HG03097 (cell line): ENCODE measurements around the gene RNF133.

ENCODE experiments used
- ATAC-seq: cut with Tn5 transposase; IDR thresholded peaks from one replicate; pipeline ENCODE4 v1.9.1; 2021; ENCODE audit not compliant: unreplicated experiment, low FRiP score

RNF133 gene, protein sequence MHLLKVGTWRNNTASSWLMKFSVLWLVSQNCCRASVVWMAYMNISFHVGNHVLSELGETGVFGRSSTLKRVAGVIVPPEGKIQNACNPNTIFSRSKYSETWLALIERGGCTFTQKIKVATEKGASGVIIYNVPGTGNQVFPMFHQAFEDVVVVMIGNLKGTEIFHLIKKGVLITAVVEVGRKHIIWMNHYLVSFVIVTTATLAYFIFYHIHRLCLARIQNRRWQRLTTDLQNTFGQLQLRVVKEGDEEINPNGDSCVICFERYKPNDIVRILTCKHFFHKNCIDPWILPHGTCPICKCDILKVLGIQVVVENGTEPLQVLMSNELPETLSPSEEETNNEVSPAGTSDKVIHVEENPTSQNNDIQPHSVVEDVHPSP

DNA sequence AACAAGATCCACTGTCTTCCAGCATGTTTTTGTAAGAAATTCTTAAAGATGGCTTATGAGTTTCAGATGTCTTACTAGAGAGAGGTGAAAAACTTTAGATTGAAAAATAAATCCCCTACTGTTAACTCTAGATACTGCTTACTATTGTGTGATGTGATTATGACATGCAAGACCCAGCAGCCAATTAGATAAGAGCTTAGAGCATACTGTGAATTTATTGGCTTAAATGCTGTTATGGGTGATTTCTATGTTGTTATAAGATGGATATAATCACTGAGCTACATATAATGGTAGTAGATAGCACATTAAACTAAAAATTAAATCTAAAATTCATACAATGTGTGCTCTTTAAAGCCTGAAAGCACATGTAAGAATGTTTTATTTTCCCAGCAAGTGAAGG, at the start of gene RNF133:
Gene RNF133, minus strand, starts transcription at position 101 of the 400 bp plus-strand sequence. CDS start 199 bp downstream, outside the sequence.
- ATAC-seq = no peak

DNA sequence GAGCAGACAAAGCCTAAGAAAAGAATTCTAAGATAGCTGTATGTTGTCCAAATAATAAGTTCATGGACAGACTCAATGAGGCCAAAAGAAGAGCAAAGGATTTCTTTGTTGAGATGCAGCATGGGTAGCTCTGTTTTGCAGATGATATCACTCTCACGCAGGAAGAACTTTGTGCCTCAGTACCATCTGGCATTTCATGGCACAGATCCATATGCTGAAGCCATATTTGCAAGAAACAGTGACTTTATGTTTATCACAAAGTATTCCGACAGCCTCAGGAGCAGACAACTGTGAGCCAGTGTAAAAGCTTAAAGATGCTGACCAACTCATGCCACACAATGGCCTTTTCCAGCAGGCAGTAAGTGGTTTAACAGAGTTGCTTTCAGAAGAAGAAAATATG, 49.3 kb upstream of the RNF133 start:
- no peak for ATAC-seq

DNA sequence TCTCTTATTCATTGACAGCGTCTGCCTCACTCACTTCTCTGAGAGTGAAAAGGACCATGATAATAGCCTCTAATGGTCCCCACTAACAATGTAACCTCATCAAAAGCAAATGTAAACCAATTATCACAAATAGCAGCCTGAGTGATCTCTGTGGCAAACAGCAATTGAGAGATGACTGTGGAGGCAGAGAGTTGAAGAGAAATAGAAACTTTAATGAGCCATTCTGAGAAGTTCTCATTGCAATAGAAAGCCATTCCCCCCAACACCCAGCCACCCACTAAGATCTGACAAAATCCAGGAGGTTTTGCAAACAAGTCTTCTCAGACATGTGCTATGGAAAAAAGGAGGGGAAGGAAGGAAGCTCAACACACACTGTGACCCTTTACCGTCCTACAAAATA, 48.0 kb upstream of the RNF133 start:
- ATAC-seq = no peak

DNA sequence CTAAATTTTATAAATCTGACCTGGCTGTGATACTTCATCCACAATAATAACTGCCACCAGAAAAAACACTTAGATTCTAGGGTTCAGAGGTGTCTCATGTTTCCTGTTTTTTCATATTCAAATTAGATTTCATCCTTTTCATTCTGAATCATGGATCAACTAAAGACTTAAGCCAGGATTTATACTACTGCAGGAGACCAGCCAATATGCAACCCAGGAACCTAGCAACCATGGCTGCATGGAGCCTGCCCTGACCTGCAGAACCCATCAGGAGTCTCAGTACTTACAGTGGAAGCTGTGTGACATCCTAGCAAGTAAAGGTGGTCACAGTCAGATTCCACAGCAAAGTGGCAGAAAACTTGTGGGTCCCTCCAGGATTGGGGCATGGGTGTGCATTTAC, 44.3 kb upstream of the RNF133 start:
- ATAC-seq = no peak

DNA sequence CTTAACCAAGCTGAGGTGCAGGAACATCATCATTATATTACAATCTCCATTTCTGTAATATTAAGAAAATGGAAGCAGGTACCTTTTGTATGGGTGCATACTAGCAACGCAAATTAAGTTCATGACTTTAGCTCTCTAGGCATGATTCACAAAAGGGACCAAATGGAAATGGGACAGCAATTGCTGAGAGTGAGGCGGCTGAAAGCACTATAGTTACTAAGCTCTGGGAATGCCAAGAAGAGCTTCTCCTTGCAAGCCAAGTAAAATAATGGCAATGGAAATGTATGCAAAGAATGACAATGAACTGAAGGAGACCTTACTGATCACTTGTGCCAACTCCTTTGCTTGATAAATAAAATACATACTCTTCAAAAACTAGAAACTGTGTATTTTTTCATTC, 40.0 kb upstream of the RNF133 start:
- no peak for ATAC-seq

DNA sequence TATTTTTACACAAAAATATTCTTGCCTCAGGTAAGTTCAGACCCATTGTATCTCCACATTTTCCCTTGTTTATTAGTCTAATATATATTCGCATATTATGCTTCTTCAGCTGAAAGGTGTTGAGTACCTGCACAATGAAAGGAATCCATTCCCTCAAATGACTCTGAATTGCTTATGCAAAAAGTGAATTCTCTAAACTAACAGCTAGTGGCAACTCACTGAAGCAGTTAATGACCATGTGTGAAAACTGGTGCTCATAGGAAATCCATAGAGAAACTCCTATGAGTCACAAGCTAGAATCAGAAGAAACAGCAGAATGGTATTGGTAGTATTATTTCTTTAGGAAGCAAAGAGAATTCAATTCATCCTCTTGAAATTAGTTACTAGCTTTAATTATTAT, 37.3 kb upstream of the RNF133 start:
- no peak for ATAC-seq

DNA sequence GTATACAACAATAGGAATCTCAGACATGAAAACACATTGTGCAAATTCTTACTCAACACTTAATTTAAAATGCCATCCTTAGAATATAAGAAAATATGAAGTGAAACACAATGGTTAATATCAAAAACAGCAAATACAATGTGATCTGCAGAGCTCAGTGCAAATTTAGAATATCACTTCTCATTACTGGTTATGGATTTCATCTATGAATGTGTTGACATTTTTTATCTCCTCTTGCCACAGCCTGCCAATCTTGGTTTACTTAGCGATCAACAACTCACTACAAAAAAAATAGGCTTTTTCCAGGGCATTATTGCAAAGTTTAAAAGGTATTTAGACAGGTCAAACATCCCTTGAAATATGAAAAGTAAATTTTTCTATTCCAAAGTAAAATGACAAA, 28.8 kb upstream of the RNF133 start:
- no peak for ATAC-seq

DNA sequence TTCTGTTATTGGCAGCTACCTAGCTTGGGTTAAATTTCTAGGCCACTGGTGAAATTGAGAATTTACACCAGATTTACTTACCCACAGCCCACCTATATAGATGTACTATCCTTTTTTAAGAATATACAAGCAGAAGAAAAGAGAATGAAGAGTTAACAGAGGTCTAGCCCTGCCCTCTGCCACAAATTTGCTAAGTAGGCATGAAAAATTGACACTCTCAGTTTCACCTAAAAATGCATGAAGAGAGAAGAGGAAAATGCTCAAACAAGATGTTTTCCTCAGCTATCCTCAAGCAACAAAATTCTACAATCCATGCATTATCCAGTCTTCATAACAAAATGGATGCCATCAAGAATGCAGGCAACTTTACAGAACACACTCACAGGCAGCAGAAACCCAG, 28.4 kb upstream of the RNF133 start:
- no peak for ATAC-seq

DNA sequence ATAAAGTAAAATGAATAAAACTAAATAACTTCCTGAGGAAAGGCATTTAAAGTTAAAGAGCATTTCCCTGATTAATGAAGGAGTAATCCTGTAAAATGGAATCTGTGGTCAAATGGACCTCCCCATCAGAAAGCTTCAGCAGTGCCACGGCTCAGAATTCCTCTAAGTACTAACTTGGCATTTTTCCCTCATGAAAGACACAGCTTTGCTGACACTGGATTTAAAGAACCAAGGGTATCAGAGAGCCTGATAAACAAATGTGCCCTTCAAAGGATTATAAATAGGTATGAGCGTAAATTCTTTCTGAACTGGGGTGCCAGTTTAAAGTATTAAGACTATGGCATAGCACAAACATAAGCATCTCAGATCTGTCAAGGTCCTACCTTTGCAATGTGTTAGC, 28.0 kb upstream of the RNF133 start:
- no peak for ATAC-seq

DNA sequence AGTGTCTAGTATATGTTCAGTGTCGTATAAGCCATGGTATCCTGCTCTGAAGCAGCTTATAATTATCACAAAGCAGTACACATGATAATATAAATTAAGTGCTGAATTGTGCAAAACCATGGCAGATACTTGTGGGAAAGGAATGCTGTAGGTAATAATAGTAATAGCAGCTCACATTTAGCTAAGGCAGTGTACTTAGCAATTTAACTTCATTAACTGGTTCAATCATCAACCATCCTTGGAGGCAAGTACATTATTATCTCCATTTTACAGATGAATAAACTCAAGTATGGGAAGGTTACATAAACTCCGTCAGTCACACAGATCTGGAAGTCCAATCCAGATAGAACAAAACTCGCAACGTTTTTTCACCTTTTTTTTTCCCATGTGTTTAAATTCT, 25.4 kb upstream of the RNF133 start:
- no peak for ATAC-seq

DNA sequence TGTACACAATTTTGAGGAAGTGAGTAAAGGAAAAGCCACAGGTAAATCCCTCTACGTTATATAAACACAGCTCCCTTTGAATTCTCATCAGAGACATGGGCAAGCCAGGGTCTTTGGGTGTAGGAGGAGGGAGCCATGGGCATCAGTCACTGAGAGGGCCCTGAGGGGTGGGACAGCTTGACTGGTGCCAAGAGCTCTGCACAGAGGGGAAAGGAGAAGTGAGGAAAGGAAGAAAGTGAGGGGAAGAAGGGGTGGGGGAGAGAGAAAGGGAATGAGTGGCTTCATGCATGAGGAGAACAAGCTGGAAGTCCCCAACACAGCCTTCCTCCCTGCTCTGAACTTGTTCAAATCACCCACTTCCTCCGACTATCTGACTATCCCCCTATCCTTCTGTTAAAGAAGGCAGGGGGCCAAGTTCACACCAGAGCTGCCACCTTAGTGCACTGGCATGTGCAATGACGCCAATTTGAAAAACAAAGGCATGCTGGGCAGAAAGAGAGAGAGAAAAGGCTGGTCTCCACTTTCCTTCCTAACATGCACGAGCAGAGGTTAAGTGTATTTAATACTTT, 20.2 kb upstream of the RNF133 start:
- ATAC-seq = no peak

DNA sequence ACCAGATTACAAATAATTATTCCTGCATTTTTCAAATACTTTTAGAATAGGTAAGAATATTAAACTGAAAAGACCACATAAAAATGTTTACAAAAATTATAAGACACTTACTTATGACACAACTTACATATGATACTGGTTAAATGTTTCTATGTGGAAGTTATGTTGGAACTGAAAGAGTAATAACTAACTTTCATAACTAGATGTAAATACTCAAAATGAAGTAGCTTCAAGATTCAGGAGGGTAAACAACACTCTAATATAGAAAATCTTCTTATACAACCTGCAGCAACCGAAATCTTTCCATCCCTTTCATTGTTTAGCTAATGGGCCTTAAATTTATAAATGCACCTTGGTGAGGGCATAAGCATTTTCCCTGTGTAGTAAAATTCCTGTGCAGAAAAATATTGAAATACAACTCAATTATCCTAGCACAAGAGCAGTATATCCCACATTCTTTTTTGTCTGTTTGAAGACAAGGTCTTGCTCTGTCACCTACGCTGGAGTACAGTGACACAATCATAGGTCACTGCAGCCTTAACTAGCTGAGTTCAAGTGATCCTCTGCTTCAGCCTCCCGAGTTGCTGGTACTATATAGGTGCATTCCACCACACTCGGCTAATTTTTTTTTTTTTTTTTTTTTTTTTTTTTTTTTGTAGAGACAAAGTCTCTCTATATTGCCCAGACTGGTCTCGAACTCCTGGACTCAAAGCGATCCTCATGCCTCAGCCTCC, 18.6 kb upstream of the RNF133 start:
- ATAC-seq = no peak

DNA sequence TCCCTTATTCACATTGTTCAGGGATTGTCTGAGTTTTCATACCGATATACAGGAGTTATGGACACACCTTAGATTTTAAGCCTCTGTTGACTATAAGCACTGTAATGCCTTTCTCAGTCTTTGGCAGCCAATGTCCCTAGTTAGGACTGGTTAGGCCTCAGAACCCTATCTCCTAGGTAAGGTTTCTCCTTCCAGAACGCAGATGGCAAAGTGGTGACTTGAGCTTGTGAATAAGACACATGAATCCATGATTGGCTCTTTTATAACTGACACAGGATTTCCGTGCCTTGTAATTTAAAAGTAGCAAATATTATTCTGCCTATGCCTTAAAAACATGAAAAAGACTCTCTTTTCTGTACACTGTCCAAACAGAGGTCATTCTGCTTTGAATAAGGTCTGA, 16.3 kb upstream of the RNF133 start:
- no peak for ATAC-seq

DNA sequence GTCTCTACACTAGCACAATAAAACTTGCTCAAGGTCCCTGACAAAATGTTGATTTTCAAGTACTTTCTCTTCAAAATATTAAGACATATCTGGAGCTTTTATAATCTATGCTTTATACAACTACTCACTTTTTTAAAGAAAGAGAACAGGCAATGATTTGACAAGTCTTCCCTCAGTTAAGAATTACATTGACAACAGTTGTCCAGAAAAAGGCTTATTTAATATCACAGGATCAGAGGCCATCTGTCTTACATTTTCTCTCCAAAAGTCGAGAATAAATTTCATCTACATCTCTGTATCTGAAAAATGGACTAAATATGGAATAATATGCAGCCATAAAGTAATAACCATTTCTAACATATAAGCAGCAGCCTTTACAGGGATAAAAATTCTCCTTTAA, 12.0 kb upstream of the RNF133 start:
- ATAC-seq = no peak

DNA sequence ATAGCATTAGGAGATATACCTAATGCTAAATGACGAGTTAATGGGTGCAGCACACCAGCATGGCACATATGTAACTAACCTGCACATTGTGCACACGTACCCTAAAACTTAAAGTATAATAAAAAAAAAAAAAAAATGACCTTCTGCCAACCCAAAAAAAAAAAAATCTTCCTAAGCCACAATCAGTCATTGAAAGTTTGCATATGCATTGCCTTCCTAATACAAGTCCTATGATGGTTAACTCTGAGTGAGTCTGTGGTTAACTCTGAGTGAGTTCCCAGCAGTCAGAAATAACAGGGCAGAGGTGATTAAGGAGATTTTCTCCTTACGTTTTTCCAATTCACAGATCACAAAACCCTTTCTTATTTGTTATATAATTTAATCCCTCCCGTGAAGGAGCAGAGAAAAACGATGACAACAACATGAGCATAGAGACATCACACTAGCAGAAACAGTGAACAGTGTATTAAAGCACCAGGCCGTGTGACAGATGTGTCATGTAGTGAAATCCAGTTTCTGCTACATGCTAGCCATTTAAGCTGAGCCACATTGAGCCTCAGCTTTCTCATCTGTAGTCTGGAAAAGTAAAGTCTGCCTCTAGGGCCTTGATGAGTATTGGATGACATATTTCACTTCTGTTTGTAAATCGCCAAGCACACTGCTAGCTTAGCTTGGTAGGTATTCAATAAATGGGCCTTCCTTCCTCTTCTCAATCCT, 11.2 kb upstream of the RNF133 start:
- no peak for ATAC-seq

DNA sequence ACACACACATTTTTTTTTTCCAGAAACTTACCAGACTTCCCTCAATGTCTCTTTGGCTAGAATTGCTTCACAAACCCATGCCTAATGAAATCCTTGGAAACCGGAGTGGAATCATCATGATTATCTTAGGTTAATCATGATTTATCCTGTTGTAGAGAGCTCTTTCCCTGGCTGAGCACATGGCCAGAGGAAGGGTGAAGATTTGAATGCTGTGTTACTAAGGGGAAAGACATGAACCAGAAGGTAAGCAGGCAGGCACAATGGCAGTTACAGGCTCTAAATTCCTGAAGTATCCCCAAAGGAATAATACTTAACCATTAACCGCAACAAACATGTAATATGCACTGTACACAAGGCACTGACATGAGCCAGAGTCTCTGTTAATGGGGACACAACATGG, 7.9 kb upstream of the RNF133 start:
- no peak for ATAC-seq

DNA sequence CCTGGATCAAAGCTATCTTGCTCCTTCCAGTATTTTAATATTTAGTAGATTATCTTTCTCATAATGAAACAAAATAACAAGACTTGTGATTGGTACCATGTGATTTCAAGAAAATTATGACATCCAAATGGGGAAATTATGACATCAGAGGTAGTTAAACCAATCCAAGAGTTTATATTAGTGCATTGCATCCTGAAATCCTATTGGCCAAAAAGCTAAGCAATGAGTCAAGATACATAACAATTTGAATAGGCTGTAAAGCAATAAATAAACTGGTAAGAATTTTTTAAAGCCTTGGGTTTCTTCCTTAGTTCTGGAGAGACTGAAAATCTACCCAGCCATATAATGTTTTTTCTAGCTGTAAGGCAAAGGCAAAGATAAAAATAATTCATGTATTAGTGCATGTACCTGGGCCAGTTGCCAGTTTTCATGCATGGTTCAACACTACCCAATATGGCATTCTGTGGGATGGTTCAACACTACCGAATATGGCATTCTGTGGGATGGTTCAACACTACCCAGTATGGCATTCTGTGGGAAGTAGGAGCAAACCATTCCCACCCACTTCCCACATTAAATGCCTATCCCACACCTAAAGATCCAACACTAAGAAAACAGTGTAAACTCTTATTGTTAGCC, 4.1 kb upstream of the RNF133 start, which contains the start of gene RNF148:
Gene RNF148, minus strand, starts transcription at position 51 of the 639 bp plus-strand sequence. CDS start 172 bp downstream, outside the sequence.
- no peak for ATAC-seq

DNA sequence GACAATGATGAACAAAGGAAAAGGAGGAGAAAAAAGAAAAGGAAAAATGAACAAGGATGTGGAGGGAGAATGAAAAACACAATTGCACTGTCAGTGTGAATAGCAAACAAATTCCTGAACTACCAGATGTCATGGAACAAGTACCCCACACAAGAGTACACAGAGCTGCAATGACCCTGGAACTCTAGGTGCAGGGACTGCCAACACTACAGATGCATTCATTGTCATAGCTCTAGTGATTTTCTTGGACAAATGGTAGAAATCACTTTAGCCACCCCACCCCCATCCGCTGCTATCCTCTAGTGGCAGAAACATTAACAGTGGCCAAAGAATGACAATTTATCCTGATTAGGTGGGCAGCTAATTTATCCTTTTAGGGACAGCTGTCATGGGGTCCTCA, 3.1 kb downstream of the RNF133 start:
- ATAC-seq = no peak

DNA sequence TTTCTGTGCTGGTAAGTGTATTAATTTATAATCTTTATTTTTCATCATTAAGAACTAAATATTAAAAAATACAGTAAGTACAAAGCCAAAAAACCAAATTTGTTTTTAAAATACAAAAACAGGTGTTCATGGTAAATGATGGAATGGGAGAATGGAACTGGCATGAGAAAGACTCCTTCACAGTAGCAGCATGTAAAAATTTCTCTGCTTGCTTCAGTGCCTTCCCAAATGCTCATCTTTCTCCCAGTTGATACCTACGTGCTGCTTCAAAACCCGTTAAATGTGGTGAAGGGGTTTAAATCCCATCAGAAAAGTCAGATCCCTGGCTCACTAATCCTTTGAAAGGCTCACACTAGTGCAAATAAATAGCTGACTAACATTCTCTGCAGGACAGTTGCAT, 4.2 kb downstream of the RNF133 start:
- ATAC-seq = no peak

DNA sequence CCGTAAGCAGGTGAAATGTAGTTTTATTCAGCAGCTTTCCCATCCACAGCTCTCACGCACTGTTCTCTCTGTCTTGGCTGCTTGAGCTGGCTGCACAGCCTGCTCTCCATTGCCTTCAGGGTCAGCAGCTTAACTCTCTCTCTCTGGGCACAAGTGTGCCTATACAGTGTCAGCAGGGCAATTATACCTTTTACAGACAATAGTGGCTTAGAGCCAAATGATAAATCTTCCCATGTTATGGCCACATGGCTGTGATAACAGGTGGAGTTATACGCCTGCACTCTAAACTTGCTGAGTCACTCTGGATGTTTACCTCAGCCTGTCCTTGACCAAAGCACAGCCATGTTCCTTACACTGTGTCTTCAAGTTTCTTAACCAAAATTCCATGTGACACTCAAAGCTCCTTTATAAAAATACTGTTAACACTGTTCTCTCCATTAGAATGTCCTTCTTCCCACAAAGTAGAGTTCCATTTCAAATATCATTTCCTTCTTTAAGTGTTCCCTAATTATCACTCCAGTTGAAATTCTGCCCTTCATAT, 6.1 kb downstream of the RNF133 start:
- ATAC-seq = no peak
